HS-27A (cell line): ENCODE results near the gene PRSS56.
"Not testable (repeated sequence)": the region's sequence is repeated elsewhere in the genome, so short reads cannot be mapped to it uniquely, and the experiment has no call there.

Experiments
- DNase-seq: peaks from one replicate; pipeline ENCODE4 v3.0.0-alpha.2; 2012; ENCODE audit warnings: low read depth, missing footprints

Gene PRSS56

DNA sequence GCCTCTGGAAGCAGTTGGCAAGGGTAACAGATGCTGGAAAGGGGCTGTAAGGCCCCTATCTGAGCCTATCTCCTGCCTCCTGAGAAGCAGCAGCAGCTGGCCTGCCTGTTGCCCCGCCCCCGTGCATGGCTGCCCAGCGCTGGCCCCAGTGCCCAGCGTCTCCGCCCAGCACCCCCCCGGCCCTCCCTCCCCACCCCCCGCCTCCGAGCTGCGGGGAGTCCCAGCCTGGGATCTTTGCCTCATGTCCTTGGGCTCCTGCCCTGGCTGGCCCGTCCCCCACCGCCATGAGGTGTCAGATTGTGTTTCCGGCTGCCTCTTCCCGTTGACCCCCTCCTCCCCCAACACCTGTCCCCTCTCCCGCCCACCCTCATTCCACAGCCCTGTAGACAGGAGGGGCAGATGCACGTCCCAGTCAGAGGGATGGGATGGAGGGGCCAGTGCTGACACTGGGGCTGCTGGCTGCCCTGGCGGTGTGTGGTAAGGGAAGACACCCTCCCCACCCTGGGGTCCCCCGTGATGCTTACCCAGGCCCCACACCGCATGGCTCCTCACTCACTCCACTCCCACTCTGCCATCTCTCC, 5.7 kb downstream of the PRSS56 start, which contains the start of gene CHRND:
TSS of gene CHRND (plus strand) at position 370 of the 581 bp plus-strand sequence. CDS start at position 426, 56 bp downstream.
- no peak for DNase-seq

DNA sequence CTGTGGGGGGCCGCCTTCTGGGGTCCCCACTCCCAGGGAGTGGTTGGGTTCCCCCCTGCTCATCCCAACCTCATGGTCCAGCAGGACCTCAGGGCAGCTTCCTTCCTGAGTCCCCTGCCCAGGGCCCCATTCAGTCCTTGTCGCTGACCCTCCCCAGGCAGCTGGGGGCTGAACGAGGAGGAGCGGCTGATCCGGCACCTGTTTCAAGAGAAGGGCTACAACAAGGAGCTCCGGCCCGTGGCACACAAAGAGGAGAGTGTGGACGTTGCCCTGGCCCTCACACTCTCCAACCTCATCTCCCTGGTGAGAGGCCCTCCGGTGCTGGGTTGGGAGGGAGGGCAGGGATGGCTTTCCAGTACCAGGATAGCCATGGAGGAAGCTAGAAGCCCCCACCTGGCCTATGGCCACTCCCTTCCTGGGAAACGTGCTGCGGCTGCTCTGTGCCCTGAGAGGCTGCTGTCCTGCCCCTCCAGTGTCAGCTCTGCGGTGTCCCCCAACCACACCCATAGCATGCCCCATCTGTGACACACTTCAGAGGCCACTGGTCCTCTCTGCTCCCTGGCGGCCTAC, 6.3 kb downstream of the PRSS56 start:
- DNase-seq = no peak

DNA sequence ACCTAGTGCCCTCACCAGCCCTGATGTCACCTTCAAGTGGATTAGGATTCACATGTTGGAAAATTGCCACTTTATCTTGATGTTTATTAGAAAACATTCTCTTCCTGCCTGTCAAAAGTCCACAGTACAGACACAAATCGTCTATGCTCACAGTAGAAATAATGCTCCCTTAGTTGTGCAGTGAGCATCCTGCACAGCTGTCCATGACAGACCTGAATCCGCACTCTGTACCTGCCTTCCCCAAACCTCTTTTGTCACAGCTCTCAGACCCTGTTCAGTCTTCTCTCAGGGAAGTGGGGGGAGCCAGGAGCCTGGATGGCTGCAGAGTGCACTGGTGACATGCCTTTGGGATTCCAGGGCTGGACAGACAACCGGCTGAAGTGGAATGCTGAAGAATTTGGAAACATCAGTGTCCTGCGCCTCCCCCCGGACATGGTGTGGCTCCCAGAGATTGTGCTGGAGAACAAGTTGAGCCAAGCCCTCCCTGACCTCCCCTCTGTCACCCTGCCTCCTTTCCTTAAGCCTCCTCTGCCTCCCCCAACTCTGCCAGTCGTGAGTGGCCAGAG, 7.8 kb downstream of the PRSS56 start:
- no peak for DNase-seq

DNA sequence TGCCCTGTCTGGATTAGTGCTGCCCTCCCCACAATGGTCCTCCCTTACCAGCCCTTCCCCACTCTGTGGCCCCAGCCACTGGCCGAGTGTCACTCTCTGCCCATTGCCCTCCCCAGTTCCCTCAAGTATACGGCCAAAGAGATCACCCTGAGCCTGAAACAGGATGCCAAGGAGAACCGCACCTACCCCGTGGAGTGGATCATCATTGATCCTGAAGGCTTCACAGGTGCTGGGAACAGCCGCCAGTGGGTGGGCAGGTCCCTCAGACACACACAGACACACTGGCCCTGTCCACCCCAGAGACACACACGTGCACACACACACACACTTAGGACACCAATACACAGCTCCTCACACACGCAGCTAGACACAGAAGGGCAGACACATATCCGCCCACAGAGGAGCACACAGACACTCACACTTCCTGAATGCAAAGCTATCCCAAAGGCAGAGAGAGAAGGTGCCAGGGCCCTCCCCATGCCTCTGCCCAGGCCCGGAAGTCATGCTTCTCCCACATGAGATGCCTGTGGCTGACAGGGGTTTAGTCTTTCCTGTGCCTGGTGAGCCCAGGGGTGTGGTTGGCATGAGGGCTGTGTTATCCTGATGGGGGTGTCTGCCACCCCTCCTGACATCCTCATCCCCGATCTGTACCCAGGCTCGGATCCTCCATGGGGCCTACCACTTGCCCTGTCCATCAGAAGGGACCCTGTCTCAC, 8.7 kb downstream of the PRSS56 start:
- no peak for DNase-seq

DNA sequence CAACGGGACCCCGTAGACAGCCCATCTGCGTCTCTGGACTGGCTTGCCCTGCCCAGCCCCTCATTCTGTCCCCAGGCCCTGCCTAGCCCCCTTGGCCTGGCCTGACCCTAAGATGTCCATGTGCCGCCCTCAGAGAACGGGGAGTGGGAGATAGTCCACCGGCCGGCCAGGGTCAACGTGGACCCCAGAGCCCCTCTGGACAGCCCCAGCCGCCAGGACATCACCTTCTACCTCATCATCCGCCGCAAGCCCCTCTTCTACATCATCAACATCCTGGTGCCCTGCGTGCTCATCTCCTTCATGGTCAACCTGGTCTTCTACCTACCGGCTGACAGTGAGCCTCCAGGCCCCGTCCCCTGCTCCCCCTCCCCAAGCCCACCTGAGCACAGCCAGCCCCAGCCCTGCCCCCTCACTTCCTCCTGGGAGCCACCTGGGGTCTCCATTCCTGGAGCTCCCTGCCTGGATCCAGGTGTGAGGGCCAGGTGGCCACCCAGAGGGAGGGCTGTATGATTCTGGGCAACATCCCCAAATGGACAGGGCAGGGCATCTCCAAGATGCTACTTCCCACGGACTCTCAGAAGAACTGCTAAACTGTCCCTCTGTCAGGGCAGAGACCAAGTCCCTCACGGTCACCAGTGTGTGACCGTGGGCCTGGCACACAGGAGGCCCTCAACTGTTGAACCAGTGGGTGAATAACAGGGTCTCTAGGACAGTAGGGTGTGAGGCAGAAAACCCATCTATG, 9.8 kb downstream of the PRSS56 start:
- no peak for DNase-seq

DNA sequence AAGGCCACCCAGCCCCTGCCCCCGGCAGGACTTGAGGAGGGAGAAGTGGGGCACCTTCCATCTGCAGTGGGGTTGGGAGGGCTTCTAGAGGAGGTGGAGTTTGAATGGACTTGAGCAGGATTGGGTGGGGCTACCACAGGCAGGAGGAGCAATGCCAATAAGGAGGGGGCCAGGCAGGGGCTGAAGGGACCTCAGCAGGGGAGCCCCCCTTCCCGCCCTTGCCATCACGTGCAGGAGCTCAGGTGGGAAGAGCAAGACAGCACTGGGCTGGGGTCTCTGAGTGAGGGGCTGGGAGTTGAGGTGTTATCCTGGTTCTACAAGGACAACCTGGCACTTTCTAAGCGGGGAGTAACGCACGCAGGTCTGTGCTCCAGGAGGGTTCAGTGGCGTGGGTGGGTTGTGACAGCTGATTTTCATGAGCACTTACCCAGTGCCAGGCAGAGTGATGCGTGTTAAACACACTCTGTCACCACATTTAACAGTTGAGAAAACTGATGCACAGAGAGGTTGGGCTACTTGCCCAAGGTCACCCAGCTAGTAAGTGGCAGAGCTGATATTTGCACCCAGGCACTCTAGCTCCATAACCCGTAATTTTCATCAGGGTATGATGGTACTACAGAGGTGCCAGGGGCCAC, 10.6 kb downstream of the PRSS56 start:
- no peak for DNase-seq

DNA sequence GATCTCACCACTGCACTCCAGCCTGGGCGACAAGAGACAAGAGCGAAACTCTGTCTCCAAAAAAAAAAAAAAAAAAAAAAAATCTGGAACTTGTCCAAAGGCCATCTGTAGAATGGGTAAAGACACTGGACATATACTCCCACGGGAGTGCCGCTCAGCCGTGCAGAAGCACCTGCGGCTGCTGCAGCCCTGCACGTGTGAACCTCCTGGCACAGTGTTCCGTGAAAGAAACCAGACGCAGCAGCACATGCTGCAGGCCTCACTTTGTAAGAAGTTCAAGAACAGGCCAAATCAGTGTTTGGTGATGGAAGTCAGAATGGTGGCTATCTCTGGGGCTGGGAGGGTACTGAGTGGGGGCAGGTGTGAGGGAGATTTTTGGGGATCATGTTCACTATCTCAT, 12.2 kb downstream of the PRSS56 start:
- no peak for DNase-seq

DNA sequence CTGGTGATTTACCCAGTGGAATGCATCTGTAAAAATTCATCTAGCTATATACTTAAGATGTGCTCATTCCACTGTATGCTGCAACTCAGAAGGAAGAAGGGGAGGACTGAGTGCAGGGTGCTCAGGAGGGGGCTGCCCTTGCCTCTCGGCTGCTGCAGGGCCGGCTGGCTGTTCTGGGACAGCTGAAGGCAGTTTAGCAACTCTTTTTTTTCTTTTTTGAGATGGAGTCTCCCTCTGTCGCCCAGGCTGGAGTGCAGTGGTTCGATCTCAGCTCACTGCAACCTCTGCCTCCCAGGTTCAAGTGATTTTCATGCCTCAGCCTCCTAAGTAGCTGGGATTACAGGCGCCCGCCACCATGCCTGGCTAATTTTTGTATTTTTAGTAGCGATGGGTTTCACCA, 12.6 kb downstream of the PRSS56 start:
- DNase-seq = not testable (repeated sequence)

DNA sequence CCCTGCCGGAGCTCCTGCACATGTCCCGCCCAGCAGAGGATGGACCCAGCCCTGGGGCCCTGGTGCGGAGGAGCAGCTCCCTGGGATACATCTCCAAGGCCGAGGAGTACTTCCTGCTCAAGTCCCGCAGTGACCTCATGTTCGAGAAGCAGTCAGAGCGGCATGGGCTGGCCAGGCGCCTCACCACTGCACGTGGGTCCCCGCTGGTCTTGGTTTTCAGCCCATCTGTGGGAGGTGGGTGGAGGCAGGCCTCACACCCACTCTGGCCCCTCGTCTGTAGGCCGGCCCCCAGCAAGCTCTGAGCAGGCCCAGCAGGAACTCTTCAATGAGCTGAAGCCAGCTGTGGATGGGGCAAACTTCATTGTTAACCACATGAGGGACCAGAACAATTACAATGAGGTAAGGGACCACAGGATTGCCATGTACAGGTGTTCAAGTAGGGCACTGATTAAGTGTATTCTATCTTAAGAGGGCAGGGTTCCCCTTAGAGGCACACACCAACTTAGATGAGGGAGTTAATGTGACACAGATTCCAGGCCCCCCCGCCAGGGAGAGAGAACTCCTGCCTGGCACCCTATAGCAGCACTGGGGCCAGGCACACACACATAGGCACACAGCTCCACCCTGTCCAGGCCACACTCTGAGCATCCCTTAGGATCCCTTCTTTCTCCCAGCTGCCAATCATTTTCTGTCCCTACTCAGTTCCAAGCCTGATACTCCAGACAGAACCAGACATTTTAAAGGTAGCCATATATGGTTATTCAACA, 13.9 kb downstream of the PRSS56 start:
- DNase-seq = no peak

DNA sequence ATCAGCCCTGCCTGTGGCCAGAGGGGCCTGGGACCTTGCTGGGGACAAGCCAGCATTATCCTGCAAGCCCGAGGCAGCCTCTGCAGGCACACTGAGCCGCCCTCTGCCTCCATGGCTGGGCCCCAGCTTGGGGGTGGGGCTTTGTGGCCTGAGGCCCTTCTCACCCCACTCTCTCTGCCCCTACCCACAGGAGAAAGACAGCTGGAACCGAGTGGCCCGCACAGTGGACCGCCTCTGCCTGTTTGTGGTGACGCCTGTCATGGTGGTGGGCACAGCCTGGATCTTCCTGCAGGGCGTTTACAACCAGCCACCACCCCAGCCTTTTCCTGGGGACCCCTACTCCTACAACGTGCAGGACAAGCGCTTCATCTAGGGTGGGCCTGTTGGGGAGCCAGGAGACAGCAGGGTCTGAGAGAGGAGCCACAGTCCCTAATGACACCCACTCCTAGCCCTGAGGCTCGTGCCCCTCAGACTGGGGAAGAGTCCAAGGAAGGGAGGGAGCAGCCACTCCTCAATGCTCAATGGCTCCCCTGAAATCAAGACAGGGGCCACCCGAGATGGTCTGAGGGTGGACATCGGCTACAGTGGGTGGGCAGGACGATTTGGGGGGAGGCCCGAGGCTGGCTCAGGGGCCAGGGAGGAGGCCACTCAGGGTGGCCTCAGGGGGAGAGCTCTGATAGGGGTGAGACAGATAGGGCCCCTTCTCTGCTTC, 14.9 kb downstream of the PRSS56 start:
- no peak for DNase-seq

DNA sequence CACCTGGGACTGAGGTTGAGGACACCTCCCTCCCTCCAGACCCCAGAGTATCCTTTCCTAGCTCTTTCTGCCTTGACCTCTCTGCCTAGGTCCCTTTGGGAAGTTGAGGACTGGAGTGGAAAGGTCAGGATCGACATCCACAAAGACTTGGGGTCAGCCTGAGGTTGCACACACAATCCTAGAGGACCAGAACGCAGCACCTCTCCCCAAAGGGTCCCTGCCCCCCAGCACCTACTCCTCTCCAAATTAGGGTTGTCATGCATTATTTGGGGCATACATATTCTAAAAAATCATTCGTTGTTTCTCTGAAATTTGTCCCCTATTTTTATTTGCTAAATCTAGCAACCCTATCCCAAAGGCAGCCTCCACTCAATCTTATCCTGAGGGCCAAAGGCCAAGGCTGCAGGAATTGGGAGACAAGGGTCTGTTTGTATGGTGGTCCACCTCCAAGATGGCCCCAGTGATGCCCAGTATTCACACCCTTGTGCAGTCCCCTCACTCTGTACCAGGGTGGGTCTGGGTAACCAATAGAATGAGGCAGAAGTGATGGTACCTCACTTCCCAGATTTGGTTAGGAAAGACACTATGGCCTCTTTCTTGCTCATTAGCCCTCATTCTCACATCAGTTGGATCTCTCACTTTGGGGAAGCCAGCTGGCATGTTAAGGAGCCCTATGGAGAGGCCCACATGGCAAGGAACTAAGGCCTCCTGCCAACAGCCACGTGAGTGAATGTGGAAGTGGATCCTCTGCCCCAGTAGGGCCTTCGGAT, 15.8 kb downstream of the PRSS56 start:
- no peak for DNase-seq

DNA sequence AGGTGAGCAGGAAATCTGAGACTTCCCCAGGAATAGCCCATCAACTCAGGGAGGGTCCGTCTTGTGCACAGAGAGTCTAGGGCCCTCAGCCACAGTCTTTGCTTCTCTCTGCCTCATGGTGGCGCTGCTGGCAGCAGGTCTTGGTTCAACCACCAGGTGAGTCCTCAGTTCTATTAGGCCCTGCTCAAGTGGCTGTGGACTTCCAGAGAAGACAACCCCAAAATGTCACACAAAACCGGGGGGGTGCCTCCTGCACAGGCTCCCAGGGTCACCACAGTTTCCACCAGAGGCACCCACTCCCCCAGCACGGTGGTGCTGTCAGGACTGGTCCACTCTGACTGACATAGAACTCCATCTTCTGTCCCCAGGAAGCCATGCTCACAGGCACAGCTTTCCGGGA, 16.9 kb downstream of the PRSS56 start:
- no peak for DNase-seq

DNA sequence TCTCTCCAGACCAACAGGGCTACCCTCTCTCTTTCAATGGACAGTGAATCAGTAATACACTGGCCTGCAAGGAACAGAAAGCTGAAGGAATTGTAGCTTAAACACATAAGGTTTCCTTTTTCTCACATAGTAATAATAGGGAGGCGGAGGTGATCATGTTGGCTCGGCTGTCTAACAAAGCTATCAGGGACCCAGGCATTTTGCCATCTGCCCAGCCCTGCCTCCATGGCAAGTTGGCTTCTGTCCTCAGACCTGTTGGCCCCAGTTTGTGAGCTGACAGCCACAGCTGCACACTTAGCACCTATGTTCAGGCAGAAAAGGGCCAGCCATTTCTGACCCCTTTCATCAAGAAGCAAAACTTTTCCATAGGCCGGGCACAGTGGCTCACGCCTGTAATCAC, 17.3 kb downstream of the PRSS56 start:
- no peak for DNase-seq

DNA sequence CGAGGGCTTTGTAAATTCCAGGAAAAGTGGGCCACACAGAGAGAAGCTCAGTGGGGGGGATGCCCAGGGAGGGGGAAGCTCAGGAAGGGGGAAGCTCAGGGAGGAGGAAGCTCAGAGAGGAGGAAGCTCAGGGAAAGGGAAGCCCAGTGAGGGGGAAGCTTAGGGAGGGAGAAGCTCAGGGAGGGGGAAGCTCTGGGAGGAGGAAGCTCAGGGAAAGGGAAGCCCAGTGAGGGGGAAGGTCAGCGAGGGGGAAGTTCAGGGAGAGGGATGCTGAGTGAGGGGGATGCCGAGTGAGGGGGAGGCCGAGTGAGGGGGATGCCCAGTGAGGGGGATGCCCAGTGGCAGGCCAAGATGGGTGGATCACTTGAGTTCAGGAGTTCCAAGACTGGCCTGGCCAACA, 18.5 kb downstream of the PRSS56 start:
- DNase-seq = no peak

DNA sequence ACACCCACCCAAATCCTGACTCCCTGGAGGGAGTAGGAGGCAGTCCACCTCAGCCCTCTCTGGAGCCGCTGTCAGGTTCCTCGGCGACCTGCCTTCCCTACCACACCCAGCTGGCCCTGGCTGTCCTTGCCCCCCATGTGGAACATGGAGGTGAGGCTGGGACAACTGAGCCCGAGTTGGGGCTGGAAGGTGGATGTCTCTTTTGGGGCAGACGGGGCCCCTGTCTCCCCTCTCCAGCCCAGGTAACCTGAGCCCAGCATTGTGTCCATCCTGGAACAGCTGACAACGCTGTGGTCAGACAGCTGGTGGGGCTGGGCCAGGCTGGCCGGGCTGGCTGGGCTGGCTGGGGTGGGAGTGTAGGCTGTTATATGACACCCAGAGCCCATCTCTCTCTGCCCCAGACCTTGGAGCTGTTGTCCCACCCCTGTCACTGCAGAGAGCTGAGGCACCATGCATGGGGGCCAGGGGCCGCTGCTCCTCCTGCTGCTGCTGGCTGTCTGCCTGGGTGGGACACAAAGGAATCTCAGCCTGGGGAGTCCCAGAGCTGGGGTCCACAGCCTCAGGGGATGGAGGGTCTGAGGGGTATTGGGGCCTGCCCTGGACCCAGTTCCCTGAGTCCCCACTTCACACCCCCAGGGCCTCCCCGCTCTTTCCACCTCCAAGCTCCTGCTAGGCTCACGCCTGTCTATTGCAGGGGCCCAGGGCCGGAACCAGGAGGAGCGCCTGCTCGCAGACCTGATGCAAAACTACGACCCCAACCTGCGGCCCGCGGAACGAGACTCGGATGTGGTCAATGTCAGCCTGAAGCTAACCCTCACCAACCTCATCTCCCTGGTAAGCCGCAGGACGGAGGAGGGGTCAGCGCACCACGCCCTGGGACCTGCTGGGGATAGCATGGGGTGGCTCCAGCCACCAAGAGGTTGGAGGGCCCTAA, 19.4 kb downstream of the PRSS56 start, which contains the start of gene CHRNG:
TSS of gene CHRNG (plus strand) at position 395 of the 934 bp plus-strand sequence. CDS start at position 451, 56 bp downstream.
- no peak for DNase-seq

DNA sequence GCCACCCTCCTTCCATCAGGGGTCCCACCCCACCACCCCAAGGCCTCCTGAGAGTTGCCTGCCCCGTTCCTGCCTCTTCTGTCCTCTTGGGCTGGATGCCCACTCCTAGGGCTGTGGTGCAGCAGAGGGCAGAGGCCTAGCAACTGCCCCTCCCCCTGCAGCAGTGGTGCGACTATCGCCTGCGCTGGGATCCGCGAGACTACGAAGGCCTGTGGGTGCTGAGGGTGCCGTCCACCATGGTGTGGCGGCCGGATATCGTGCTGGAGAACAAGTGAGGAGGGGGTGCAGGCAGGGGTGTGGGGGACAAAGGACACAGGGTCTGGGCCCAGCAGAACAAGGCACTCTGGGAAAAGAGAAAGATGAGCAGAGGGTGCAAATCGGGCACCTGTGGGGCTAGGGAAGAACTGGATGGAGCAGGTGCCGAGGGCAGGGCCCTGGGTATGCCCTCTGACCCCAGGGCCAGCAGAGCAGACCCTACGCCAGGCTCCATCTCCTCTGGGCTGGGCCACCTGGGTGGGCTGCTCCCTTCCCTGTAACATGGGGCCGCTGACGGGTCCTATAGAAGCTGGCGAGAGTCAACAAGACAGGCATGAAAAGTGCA, 20.4 kb downstream of the PRSS56 start:
- DNase-seq = no peak

DNA sequence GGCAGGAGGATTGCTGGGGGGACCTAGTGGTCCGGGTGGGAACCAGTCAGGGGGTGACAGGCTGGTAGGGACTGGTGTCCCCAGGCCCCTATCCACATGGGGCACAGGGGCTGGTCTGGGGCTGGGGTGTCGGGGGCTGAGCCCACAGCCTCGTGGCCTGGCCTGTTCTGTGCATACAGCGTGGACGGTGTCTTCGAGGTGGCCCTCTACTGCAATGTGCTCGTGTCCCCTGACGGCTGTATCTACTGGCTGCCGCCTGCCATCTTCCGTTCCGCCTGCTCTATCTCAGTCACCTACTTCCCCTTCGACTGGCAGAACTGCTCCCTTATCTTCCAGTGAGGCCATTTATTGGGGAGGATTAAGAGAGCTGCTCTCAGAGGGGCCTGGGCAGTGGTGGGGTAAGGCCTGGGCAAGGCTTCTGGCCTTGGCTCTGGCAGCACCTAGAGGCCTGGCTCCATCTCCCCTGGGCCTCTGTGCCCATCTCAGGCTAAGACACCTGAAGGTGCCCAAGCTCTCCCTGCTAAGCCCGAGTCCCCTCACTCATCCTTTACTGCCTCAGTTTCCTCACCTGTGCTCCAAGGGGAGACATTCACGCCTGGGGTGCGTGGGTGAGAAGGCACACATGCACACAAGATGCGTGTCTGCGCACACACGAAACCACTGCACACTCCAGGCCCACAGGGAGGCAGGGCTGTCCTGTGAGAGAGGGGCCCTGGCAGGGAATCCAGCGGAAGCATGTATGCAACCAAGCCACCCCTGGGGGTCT, 21.2 kb downstream of the PRSS56 start:
- no peak for DNase-seq
